Gastrocnemius medialis (tissue), 4 donors: ENCODE data around the gene KLHL13.

Source experiments
- CTCF ChIP-seq, 5 experiments: fragments of 450-650 bp in 3 of 5; fragments of 200-600 bp in 2 of 5; sonication (generic) in 2 of 5; IDR thresholded peaks in 4 of 5; conservative IDR thresholded peaks in 1 of 5; 1 replicate in 4 of 5; 2 replicates in 1 of 5; pipeline ENCODE4 v1.5.1; 2016 to 2019; ENCODE audit warnings: antibody characterized with exemption in 5 of 5, mild to moderate bottlenecking in 3 of 5, moderate library complexity in 3 of 5
- POLR2A ChIP-seq, 2 donors: fragments of 450-650 bp; IDR thresholded peaks; one replicate each; pipeline ENCODE4 v1.6.1; 2017; ENCODE audit warnings: antibody characterized with exemption in 2 of 2, mild to moderate bottlenecking in 2 of 2, moderate library complexity in 2 of 2

DNA sequence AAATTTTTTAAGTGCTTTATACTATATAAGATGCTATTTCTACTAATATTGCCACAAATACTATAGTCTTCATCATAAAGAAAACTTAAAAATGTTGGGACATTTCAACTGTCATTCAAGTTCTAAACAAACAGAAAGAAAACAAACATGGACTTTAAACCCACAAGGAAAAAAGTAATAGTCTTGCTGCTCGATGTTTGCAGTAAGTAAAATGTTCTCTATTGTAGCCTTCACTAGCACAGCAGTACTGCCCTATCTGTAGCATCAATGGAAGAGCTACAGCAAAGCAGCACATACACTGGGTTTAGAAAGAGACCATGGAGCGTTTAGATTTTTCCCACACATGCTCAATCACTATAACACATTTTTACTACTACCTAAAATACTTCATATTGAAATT is 146.8 kb downstream of the KLHL13 start:
- TF ChIP-seq CTCF (IDR thresholded peaks at IDR 0.05 in 4 of 5, conservative IDR thresholded peaks at IDR 0.05 in 1 of 5) (no peak), POLR2A (IDR thresholded peaks at IDR 0.05) (no peak)
